HT1080 (cell line): ENCODE results near the gene ERVK3-1. TPM values are rescaled to one million over a fixed set of nuclear protein-coding genes. Genes with fewer than 3 reads are reported as not detected.

Experiments used
- DNase-seq: peaks from one replicate; pipeline ENCODE4 v3.0.0-alpha.2; 2015; ENCODE audit warnings: low read depth
- small RNA-seq: library from RNA; depleted of rRNA; stranded (forward); fragments of <200 nt; gene quantifications from one replicate; pipeline ENCODE3, GENCODE V24; 2014
- total RNA-seq: library from RNA; depleted of rRNA; stranded (reverse); fragments of >200 nt; shearing (Covaris generic); gene quantifications from 2 replicates; pipeline ENCODE4 v1.2.3, GENCODE V29; 2014; rRNA removed

Gene ERVK3-1
- total RNA-seq, 1 experiment from 2014 or later = 78.6 TPM

DNA sequence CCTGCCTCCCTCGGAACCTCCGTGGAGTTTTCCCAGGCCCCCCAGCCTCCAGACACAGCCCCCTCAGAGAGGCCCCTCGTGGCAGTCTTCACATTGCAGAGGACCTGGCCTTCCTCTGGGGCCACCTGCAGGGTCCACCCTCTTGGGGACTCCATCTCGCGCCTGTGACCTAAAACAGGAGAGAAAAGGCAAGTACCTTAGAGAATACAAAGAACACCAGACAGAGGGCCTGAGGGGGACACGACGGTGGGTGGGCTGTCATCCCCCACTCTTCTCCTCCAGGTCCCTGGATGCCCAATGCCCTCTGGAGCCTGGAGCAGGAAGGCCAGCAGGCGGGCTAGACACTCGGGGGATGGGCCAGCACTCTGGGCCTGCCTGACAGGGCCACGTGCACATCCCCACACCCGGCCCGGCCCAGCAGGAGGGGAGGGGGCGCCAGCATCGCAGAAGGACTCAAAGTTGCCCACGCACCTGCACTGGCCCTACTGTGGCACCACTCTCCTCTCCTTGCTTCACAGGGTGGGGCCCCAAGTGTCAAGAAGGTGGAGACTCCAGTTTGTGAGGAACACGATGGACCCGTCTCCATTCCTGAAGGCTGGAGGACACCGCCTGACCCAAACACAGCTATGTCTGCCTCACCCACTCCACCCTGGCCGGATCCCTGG lies 52.4 kb downstream of the ERVK3-1 start:
- DNase-seq = no peak

DNA sequence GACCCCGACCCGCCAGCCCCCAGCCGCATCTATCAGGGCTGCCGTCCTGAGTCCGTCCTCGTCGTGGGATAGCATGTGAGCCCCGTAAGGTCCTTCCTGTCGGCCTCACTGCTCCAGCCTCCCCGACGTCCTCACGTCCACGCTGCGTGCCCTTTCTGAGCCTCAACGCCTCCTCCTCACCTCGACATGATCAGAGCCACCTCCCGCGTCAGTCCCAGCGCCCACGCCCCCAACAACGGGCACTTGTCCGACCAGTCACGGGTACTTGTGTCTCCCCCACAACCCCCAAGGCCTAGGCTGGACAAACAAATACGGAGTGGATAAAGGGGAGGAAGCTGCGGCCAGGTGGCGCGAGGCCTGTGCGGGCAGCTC lies 56.7 kb downstream of the ERVK3-1 start:
- no peak for DNase-seq

DNA sequence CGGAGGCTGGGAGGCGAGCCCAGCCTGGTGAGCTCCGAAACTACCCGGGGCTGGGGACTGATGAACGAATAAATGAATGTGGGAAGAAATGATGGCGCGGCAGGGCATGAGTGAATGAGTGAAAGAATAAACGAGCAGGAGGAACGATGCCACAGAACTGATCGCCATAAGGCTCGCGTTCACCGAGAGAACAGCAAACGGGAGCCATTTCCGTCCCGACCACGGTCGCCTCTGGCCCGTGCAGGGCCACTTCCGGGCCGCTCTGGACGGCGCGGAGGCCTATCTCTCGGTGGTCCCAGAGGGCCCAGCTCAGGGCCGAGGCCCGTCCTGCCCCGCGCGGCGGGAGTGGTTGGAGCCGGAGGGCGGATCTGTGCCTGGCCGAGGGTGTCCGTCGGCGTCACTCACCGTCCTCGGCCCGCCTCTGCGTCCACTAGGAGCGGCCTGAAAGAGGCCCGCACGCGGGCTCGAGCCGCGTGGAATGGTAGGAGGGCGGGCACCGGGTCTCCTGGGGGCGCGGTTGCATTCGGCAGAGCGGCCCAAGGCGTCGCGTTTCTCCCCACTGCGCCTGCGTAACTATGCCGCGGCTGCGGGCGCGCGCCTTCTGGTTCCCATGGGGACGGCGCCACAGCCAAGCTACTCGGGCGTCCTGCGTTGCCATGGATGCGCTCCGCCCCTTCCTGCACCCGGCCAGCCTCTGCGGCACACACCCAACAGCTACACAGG lies 57.3 kb downstream of the ERVK3-1 start, which contains the start of gene ZNF497:
ZNF497 (minus strand) TSS at position 480 of the 723 bp plus-strand sequence. CDS start 5,116 bp downstream, outside the sequence.
- peak; percentile 97 for DNase-seq

DNA sequence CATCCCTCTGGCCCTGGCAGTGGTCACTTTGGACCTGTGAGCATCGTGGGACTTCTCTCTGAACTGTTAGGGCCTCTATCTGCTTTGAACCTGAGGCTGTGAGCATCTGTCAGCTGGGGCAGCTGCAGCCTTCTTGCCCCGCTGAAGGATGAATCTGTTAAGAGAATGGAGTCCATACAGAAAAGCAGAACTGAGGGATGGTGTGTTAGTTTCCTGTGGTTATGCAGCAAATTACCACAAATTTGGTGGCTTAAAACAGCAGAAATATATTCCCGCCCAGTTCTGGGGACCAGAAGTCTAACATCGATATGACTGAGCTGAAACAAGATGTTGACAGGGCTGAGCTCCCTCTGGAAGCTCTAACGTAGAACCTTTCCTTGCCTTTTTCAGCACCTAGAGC lies 59.0 kb downstream of the ERVK3-1 start:
- DNase-seq = no peak

Small RNAs within 50 kb of the gene (small RNA-seq; reads per million reads assigned to genes)
- not detected for gene MIR6806
- not detected for gene RNA5SP473

Other genes with a start within 250 kb of the ERVK3-1 start
- gene ZNF135, start 246.1 kb upstream of the ERVK3-1 start, total RNA-seq = 0.03 TPM in 1 of 2 replicates, not detected in the other
- gene ZSCAN18, start 207.1 kb upstream of the ERVK3-1 start, total RNA-seq = 0.30 and 0.71 TPM in 2 replicates
- 7.1 and 9.0 TPM in 2 replicates for gene ZNF329, start 154.6 kb upstream of the ERVK3-1 start, total RNA-seq
- gene ZNF274, start 122.3 kb upstream of the ERVK3-1 start, total RNA-seq = 27.6 and 28.4 TPM in 2 replicates
- 36.6 and 62.3 TPM in 2 replicates for gene ZNF544, start 76.5 kb upstream of the ERVK3-1 start, total RNA-seq
- gene ZNF8, start 26.4 kb upstream of the ERVK3-1 start, total RNA-seq = 3.1 TPM in 2 replicates
- gene ZSCAN22, start 21.6 kb downstream of the ERVK3-1 start, total RNA-seq = 3.7 and 5.2 TPM in 2 replicates
- 20.3 and 22.8 TPM in 2 replicates for gene A1BG, start 48.1 kb downstream of the ERVK3-1 start, total RNA-seq
- 0.67 and 2.1 TPM in 2 replicates for gene ZNF497, start 57.4 kb downstream of the ERVK3-1 start, total RNA-seq
- 0.08 and 1.4 TPM in 2 replicates for gene ZNF837, start 75.7 kb downstream of the ERVK3-1 start, total RNA-seq
- 3,183 and 4,090 TPM in 2 replicates for gene RPS5, start 81.9 kb downstream of the ERVK3-1 start, total RNA-seq
- gene RNF225, start 90.3 kb downstream of the ERVK3-1 start, total RNA-seq = 0.24 TPM in 1 of 2 replicates, not detected in the other
- gene ZNF584, start 103.3 kb downstream of the ERVK3-1 start, total RNA-seq = 27.4 and 33.4 TPM in 2 replicates
- gene ZNF132, start 134.8 kb downstream of the ERVK3-1 start, total RNA-seq = 3.5 and 4.3 TPM in 2 replicates
- gene ZNF324B, start 146.2 kb downstream of the ERVK3-1 start, total RNA-seq = 17.6 and 19.1 TPM in 2 replicates
- 13.5 and 17.2 TPM in 2 replicates for gene ZNF324, start 161.7 kb downstream of the ERVK3-1 start, total RNA-seq
- gene ZNF446, start 171.0 kb downstream of the ERVK3-1 start, total RNA-seq = 9.7 and 13.2 TPM in 2 replicates
- gene SLC27A5, start 206.6 kb downstream of the ERVK3-1 start, total RNA-seq = 26.3 and 28.9 TPM in 2 replicates
- gene ZBTB45, start 214.4 kb downstream of the ERVK3-1 start, total RNA-seq = 9.2 and 12.5 TPM in 2 replicates
- gene TRIM28, start 238.7 kb downstream of the ERVK3-1 start, total RNA-seq = 1,553 and 2,010 TPM in 2 replicates
- 98.7 and 107 TPM in 2 replicates for gene CHMP2A, start 249.7 kb downstream of the ERVK3-1 start, total RNA-seq